Ishikawa (cell line): Measurements from ENCODE around the gene AKR1C3.

Source experiments
- CEBPB ChIP-seq: IDR thresholded peaks from 2 replicates; pipeline ENCODE4 v1.6.1; 2012
- CREB1 ChIP-seq: IDR thresholded peaks from 2 replicates; pipeline ENCODE4 v1.6.1; 2012; ENCODE audit warnings: low read depth
- EGR1 ChIP-seq: IDR thresholded peaks from 2 replicates; pipeline ENCODE4 v1.6.1; 2012
- EP300 ChIP-seq: IDR thresholded peaks from 2 replicates; pipeline ENCODE4 v1.6.1; 2012; ENCODE audit warnings: borderline replicate concordance
- FOXM1 ChIP-seq: IDR thresholded peaks from 2 replicates; pipeline ENCODE4 v1.6.1; 2012; ENCODE audit warnings: low read depth, borderline replicate concordance
- MAX ChIP-seq: IDR thresholded peaks from 2 replicates; pipeline ENCODE4 v1.6.1; 2012
- NFIC ChIP-seq: IDR thresholded peaks from 2 replicates; pipeline ENCODE4 v1.6.1; 2012
- RAD21 ChIP-seq: IDR thresholded peaks from 2 replicates; pipeline ENCODE4 v1.6.1; 2012; ENCODE audit warnings: low read depth
- TAF1 ChIP-seq: IDR thresholded peaks from 2 replicates; pipeline ENCODE4 v1.6.1; 2012; ENCODE audit warnings: low read depth, mild to moderate bottlenecking
- TCF12 ChIP-seq: IDR thresholded peaks from 2 replicates; pipeline ENCODE4 v1.6.1; 2012; ENCODE audit warnings: low read depth
- TEAD4 ChIP-seq: IDR thresholded peaks from 2 replicates; pipeline ENCODE4 v1.6.1; 2012
- USF1 ChIP-seq: IDR thresholded peaks from 2 replicates; pipeline ENCODE4 v1.6.1; 2012
- YY1 ChIP-seq: IDR thresholded peaks from 2 replicates; pipeline ENCODE4 v1.6.1; 2012; ENCODE audit warnings: low read depth
- ZBTB7A ChIP-seq: IDR thresholded peaks from 2 replicates; pipeline ENCODE4 v1.6.1; 2012; ENCODE audit warnings: low read depth
- TF ChIP-seq, protein P1 (sequence below): IDR thresholded peaks from 2 replicates; pipeline ENCODE4 v1.6.1; 2012; ENCODE audit warnings: low read depth, mild to moderate bottlenecking

The AKR1C3 gene

GRCh38 chr10:5078547-5079180 is 15.6 kb upstream of the AKR1C3 start:
- TF ChIP-seq TEAD4 (no peak), YY1 (no peak), RAD21 (no peak), CREB1 (no peak), EGR1 (no peak), TCF12 (no peak), FOXM1 (no peak), NFIC (no peak), MAX (no peak), EP300 (no peak), USF1 (no peak), CEBPB (no peak), TAF1 (no peak), ZBTB7A (no peak)
- TF ChIP-seq, protein P1, sequence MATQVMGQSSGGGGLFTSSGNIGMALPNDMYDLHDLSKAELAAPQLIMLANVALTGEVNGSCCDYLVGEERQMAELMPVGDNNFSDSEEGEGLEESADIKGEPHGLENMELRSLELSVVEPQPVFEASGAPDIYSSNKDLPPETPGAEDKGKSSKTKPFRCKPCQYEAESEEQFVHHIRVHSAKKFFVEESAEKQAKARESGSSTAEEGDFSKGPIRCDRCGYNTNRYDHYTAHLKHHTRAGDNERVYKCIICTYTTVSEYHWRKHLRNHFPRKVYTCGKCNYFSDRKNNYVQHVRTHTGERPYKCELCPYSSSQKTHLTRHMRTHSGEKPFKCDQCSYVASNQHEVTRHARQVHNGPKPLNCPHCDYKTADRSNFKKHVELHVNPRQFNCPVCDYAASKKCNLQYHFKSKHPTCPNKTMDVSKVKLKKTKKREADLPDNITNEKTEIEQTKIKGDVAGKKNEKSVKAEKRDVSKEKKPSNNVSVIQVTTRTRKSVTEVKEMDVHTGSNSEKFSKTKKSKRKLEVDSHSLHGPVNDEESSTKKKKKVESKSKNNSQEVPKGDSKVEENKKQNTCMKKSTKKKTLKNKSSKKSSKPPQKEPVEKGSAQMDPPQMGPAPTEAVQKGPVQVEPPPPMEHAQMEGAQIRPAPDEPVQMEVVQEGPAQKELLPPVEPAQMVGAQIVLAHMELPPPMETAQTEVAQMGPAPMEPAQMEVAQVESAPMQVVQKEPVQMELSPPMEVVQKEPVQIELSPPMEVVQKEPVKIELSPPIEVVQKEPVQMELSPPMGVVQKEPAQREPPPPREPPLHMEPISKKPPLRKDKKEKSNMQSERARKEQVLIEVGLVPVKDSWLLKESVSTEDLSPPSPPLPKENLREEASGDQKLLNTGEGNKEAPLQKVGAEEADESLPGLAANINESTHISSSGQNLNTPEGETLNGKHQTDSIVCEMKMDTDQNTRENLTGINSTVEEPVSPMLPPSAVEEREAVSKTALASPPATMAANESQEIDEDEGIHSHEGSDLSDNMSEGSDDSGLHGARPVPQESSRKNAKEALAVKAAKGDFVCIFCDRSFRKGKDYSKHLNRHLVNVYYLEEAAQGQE = no peak

DNA sequence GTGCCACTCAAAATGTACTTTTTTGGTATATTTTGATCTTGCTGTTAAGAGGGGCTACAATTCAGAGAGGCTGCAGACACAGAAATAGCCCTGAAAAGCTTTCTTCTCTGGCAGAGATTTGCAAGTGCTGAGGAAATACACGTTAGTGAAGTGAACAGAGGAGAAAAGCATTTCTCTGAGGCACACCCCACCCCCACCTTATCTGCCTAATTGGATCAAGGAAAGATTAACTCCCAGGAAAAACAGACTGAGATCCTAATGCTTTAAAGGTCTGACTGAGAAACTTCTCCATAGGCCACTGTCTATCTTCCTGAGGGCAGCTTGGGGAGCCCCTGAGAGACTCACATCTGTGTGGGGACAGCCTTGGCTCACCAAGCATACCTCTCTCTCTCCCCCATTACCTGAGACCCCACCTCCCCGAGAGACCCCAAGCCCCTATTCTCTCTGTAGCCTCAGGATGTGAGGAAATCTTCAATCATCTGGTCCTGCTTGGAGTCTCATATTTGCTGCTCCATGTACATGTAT is 14.8 kb upstream of the AKR1C3 start:
- no peak for TF ChIP-seq CEBPB
- TF ChIP-seq NFIC = no peak
- TF ChIP-seq TCF12 = no peak
- TF ChIP-seq, protein P1 = no peak
- TF ChIP-seq EGR1 = no peak
- TF ChIP-seq TEAD4 = no peak
- TF ChIP-seq TAF1 = no peak
- no peak for TF ChIP-seq RAD21
- TF ChIP-seq ZBTB7A = no peak
- TF ChIP-seq FOXM1 = no peak
- no peak for TF ChIP-seq USF1
- no peak for TF ChIP-seq EP300
- TF ChIP-seq MAX = no peak
- no peak for TF ChIP-seq YY1
- no peak for TF ChIP-seq CREB1

DNA sequence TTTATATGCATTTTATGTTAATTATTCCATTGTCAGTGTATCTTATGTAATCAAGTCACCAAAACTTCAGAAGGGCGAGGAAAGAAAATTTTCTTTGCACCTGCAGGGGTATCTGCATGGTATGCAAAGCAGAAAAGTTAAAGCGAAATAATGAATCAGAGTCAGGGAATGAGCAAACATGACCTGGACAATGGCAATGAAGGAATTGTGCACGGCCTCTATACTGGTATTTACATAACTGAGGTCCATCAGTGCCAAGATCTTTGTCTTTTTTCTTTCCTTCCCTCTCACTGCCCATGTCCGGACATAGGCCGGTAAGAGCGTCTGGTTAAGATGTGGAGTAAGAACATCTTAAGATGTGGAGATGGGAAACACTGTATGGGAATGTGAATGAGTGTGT is 14.4 kb upstream of the AKR1C3 start:
- TF ChIP-seq NFIC (no peak), TCF12 (no peak), YY1 (no peak), TEAD4 (no peak), CEBPB (no peak), RAD21 (no peak), CREB1 (no peak), FOXM1 (no peak), ZBTB7A (no peak)

- TF ChIP-seq EP300 (no peak), MAX (no peak), NFIC (no peak), TAF1 (no peak), ZBTB7A (no peak), CEBPB (no peak), RAD21 (no peak), TCF12 (no peak), EGR1 (no peak), FOXM1 (no peak), TEAD4 (no peak), CREB1 (no peak), USF1 (no peak)
- TF ChIP-seq, protein P1 = no peak
Observed at GRCh38 chr10:5081091-5081490, 13.1 kb upstream of the AKR1C3 start.
